Liver (tissue), 9 donors: ENCODE measurements around the gene DCD. TPM values are rescaled to one million over a fixed set of nuclear protein-coding genes. Genes with fewer than 3 reads are reported as not detected.
A peak's percentile ranks its signal among the peaks of the same experiment; 100 is the strongest.

Source experiments
- DNase-seq: peaks from one replicate; pipeline ENCODE4 v3.0.0-alpha.2; 2017; ENCODE audit warnings: low spot score
- H3K27ac ChIP-seq, 2 donors: one replicate each; pipeline ENCODE4 v1.7.0; 2013; ENCODE audit warnings: inconsistent platforms in 2 of 2, low read length in 2 of 2, control low read depth in 1 of 2, low read depth in 1 of 2, mild to moderate bottlenecking in 1 of 2
- H3K27me3 ChIP-seq, 4 donors: one replicate each; pipeline versions ENCODE4 v1.6.1 to v1.7.0; 2013; ENCODE audit warnings: low read length in 3 of 4, inconsistent platforms in 1 of 4, mild to moderate bottlenecking in 1 of 4, moderate library complexity in 1 of 4; ENCODE audit not compliant: control insufficient read depth in 4 of 4, insufficient read depth in 4 of 4
- H3K36me3 ChIP-seq, 4 donors: one replicate each; pipeline versions ENCODE4 v1.6.1 to v1.7.0; 2013; ENCODE audit warnings: low read length in 3 of 4, mild to moderate bottlenecking in 3 of 4, low read depth in 1 of 4, moderate library complexity in 1 of 4; ENCODE audit not compliant: control insufficient read depth in 4 of 4, insufficient read depth in 3 of 4
- H3K4me1 ChIP-seq, 4 donors: one replicate each; pipeline versions ENCODE4 v1.6.1 to v1.7.0; 2013; ENCODE audit warnings: low read length in 3 of 4, mild to moderate bottlenecking in 3 of 4, moderate library complexity in 1 of 4; ENCODE audit not compliant: control insufficient read depth in 4 of 4, insufficient read depth in 4 of 4
- H3K4me3 ChIP-seq, 3 donors: one replicate each; pipeline versions ENCODE4 v1.6.1 to v1.7.0; 2013; ENCODE audit warnings: low read length in 3 of 3, control low read depth in 1 of 3, low read depth in 1 of 3, mild to moderate bottlenecking in 1 of 3
- H3K9ac ChIP-seq, 2 donors: one replicate each; pipeline ENCODE4 v1.7.0; 2013; ENCODE audit warnings: low read length in 2 of 2, mild to moderate bottlenecking in 2 of 2, moderate library complexity in 2 of 2, control low read depth in 1 of 2, low read depth in 1 of 2
- H3K9me3 ChIP-seq, 4 donors: one replicate each; pipeline versions ENCODE4 v1.6.1 to v1.7.0; 2013; ENCODE audit warnings: low read length in 3 of 4; ENCODE audit not compliant: control insufficient read depth in 4 of 4
- CTCF ChIP-seq: fragments of 150-350 bp; IDR thresholded peaks from 2 replicates; pipeline ENCODE4 v1.5.1; 2017; ENCODE audit warnings: improper control_type of control experiment, low read depth, low read length; ENCODE audit not compliant: missing input control
- EGR1 ChIP-seq, 2 donors: IDR thresholded peaks; 2 replicates each; pipeline ENCODE4 v1.6.1; 2016 to 2018; ENCODE audit warnings: antibody characterized with exemption in 2 of 2, low read depth in 2 of 2
- FOXA2 ChIP-seq: IDR thresholded peaks from 2 replicates; pipeline ENCODE4 v1.6.1; 2016; ENCODE audit warnings: antibody characterized with exemption
- HNF4A ChIP-seq, 2 donors: conservative IDR thresholded peaks; 2 replicates each; pipeline ENCODE4 v1.6.1; 2016; ENCODE audit warnings: antibody characterized with exemption in 2 of 2, mild to moderate bottlenecking in 2 of 2
- HNF4G ChIP-seq: IDR thresholded peaks from 2 replicates; pipeline ENCODE4 v1.6.1; 2016; ENCODE audit warnings: antibody characterized with exemption
- JUND ChIP-seq, 2 donors: IDR thresholded peaks; 2 replicates each; pipeline ENCODE4 v1.6.1; 2016; ENCODE audit warnings: antibody characterized with exemption in 2 of 2
- NR2F2 ChIP-seq: IDR thresholded peaks from 2 replicates; pipeline ENCODE4 v1.6.1; 2016; ENCODE audit warnings: antibody characterized with exemption
- RAD21 ChIP-seq, 2 donors: IDR thresholded peaks; 2 replicates each; pipeline ENCODE4 v1.6.1; 2016; ENCODE audit warnings: antibody characterized with exemption in 2 of 2, mild to moderate bottlenecking in 2 of 2
- REST ChIP-seq: IDR thresholded peaks from 2 replicates; pipeline ENCODE4 v1.6.1; 2016; ENCODE audit warnings: antibody characterized with exemption, mild to moderate bottlenecking
- RXRA ChIP-seq, 2 donors: IDR thresholded peaks; 2 replicates each; pipeline ENCODE4 v1.6.1; 2017 to 2018; ENCODE audit warnings: antibody characterized with exemption in 2 of 2, mild to moderate bottlenecking in 1 of 2
- YY1 ChIP-seq: IDR thresholded peaks from 2 replicates; pipeline ENCODE4 v1.6.1; 2016; ENCODE audit warnings: antibody characterized with exemption, mild to moderate bottlenecking
- ZBTB33 ChIP-seq: IDR thresholded peaks from 2 replicates; pipeline ENCODE4 v1.6.1; 2016; ENCODE audit warnings: antibody characterized with exemption
- WGBS: extraction: QIAGEN DNeasy Blood & Tissue Kit; methylation state at CpG from one replicate; pipeline ENCODE4 v1.1.7; 2013; 5-methylcytosine and 5-hydroxymethylcytosine counted together
- polyA plus RNA-seq, 2 donors: library from polyadenylated mRNA; stranded (reverse) in 1 of 2; unstranded in 1 of 2; fragments of 200-250 nt in 1 of 2; fragments of >200 nt in 1 of 2; fragmentation: Nextera tagmentation in 1 of 2; extraction: Ambion mirVana in 1 of 2; gene quantifications; one replicate each; pipeline versions ENCODE4 v1.2.1 to v1.2.3, GENCODE V29; 2013 to 2015
- total RNA-seq, 2 donors: library from RNA; depleted of rRNA; stranded (reverse); fragments of >200 nt; gene quantifications; one replicate each; pipeline ENCODE4 v1.2.3, GENCODE V29; 2014
- TF ChIP-seq, protein P1 (sequence below): IDR thresholded peaks from 2 replicates; pipeline ENCODE4 v1.6.1; 2016; ENCODE audit warnings: antibody characterized with exemption
- donor health status: healthy.
- donor health status: healthy.
- donor health status: healthy.
- donor health status: healthy.
- donor health status: healthy.

DCD gene
- total and polyA plus RNA-seq, 4 donors: not detected

DNA sequence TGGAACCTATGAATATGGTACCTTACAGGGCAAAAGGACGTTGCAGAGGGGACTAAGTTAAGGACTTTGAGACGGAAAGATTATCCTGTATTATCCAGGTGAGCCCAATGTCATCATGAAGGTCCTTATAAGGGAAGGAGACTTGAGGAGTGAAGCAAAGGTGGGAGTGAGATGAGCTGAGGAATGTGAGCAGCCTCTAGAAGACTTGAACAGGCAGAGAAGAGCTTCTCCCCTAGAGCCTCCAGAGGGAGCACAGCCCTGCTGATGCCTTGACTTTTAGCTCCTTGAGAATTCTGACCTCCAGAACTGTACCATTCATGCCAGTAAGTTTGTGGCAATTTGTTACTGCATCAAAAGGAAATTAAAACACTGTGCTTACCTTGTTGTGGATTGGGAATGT is 41.8 kb upstream of the DCD start (continued):
- TF ChIP-seq ZBTB33 (no peak), RXRA (IDR thresholded peaks at IDR 0.05) (no peak), RAD21 (IDR thresholded peaks at IDR 0.05) (no peak)
- TF ChIP-seq, protein P1, sequence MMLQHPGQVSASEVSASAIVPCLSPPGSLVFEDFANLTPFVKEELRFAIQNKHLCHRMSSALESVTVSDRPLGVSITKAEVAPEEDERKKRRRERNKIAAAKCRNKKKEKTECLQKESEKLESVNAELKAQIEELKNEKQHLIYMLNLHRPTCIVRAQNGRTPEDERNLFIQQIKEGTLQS: no peak

- no peak for DNase-seq
- peaks cover 11 to 49% (median 37%) of the 10 kb centered on the region in 4 donors for H3K4me1 ChIP-seq
- peaks cover 0 to 3% (median 0%) of the 10 kb centered on the region in 4 donors for H3K9me3 ChIP-seq
- 67% methylated on average over 8 of the region's 8 CpGs for WGBS
- H3K27me3 ChIP-seq: no peaks in the 10 kb centered on the region
- no peaks in the 10 kb centered on the region for H3K36me3 ChIP-seq
- H3K27ac ChIP-seq: peak overlapping the region in 1 of 2 donors; percentile 40
- H3K9ac ChIP-seq: no peak overlapping the region
- TF ChIP-seq, protein P1: no peak
- TF ChIP-seq EGR1 (IDR thresholded peaks at IDR 0.05; ENCODE audit: low read depth in 2 of 2) (no peak), YY1 (no peak), HNF4A (conservative IDR thresholded peaks at IDR 0.05) (no peak), CTCF (no peak), JUND (IDR thresholded peaks at IDR 0.05) (no peak), HNF4G (no peak), FOXA2 (no peak), RAD21 (IDR thresholded peaks at IDR 0.05) (no peak), NR2F2 (no peak), REST (no peak)
- H3K4me3 ChIP-seq: no peak overlapping the region
These were observed 40.8 kb upstream of the DCD start for GRCh38 chr12:54689034-54689372.
